HepG2 (cell line): ENCODE measurements around the gene CHFR. TPM values are rescaled to one million over a fixed set of nuclear protein-coding genes. Genes with fewer than 3 reads are reported as not detected.
A peak's percentile ranks its signal among the peaks of the same experiment; 100 is the strongest.

Experiments used
- AGO1 ChIP-seq: fragments of 200-400 bp; formaldehyde crosslinking; IDR thresholded peaks from 2 replicates; pipeline ENCODE4 v1.6.1; 2017; ENCODE audit warnings: mild to moderate bottlenecking, low read depth, low read length, moderate library complexity; ENCODE audit not compliant: poor library complexity, severe bottlenecking
- ATF6 ChIP-seq: sonication (generic); formaldehyde crosslinking; conservative IDR thresholded peaks from 2 replicates; pipeline ENCODE4 v1.4.0; 2020; ENCODE audit warnings: missing genetic modification reagents
- BCLAF1 ChIP-seq: fragments of 450-650 bp; IDR thresholded peaks from 2 replicates; pipeline ENCODE4 v1.6.1; 2017; ENCODE audit warnings: mild to moderate bottlenecking
- NFAT5 ChIP-seq: sonication (generic); formaldehyde crosslinking; IDR thresholded peaks from 2 replicates; pipeline ENCODE4 v1.4.0; 2020; ENCODE audit warnings: missing genetic modification reagents
- RBM22 ChIP-seq: fragments of 200-400 bp; formaldehyde crosslinking; optimal IDR thresholded peaks from 2 replicates; pipeline ENCODE3; 2017; ENCODE audit warnings: mild to moderate bottlenecking, low read length, moderate library complexity
- REPIN1 ChIP-seq: sonication (generic); formaldehyde crosslinking; IDR thresholded peaks from 2 replicates; pipeline ENCODE4 v1.8.0; 2022; ENCODE audit warnings: missing genetic modification reagents, low read depth, mild to moderate bottlenecking, borderline replicate concordance
- TEAD2 ChIP-seq: sonication (generic); formaldehyde crosslinking; IDR thresholded peaks from 2 replicates; pipeline ENCODE4 v1.9.0; 2021; ENCODE audit warnings: missing genetic modification reagents
- ZBTB3 ChIP-seq: sonication (generic); formaldehyde crosslinking; IDR thresholded peaks from 2 replicates; pipeline ENCODE4 v1.4.0; 2020; ENCODE audit warnings: low read depth, mild to moderate bottlenecking, moderate library complexity, missing genetic modification reagents, borderline replicate concordance
- ZBTB7A ChIP-seq: sonication (generic); formaldehyde crosslinking; IDR thresholded peaks from 2 replicates; pipeline ENCODE4 v1.8.0; 2022; ENCODE audit warnings: mild to moderate bottlenecking, missing genetic modification reagents
- ZFX ChIP-seq: sonication (generic); formaldehyde crosslinking; IDR thresholded peaks from 2 replicates; pipeline ENCODE4 v1.4.0; 2020; ENCODE audit warnings: mild to moderate bottlenecking, low read depth, missing genetic modification reagents, moderate library complexity
- ZFYVE20 ChIP-seq: sonication (generic); formaldehyde crosslinking; IDR thresholded peaks from 2 replicates; pipeline ENCODE4 v1.8.0; 2023; ENCODE audit warnings: low read depth, mild to moderate bottlenecking, moderate library complexity, missing genetic modification reagents, borderline replicate concordance
- ZNF296 ChIP-seq: sonication (generic); formaldehyde crosslinking; conservative IDR thresholded peaks from 2 replicates; pipeline ENCODE4 v1.5.0; 2020; ENCODE audit warnings: mild to moderate bottlenecking, missing genetic modification reagents
- polyA plus RNA-seq, 8 experiments: library from polyadenylated mRNA; depleted of rRNA in 3 of 8; stranded (reverse) in 7 of 8; unstranded in 1 of 8; fragments of >200 nt; fragmentation: Illumina TruSeq in 4 of 8; extraction: Trizol in 4 of 8; gene quantifications; 2 replicates each; pipeline versions ENCODE4 v1.2.1 to v1.2.3, GENCODE V29; 2011 to 2016; ENCODE audit warnings: low read depth in 4 of 8, missing spikeins in 1 of 8, mixed read lengths in 1 of 8; ENCODE audit not compliant: insufficient read depth in 1 of 8
- total RNA-seq, 5 experiments: library from RNA; depleted of rRNA; stranded (reverse); fragments of >200 nt; fragmentation: Illumina TruSeq; extraction: Trizol; gene quantifications; 2 replicates each; pipeline ENCODE4 v1.2.3, GENCODE V29; 2016; ENCODE audit warnings: low read depth in 1 of 5

The CHFR gene
- total and polyA plus RNA-seq, 2 of the 13 experiments (the other 11 are each of a cell fraction or from before 2014, with no cell fraction given) = 21.4 to 21.5 TPM

GRCh38 chr12:132827763-132828703 is 59.4 kb downstream of the CHFR start (continued):
- TF ChIP-seq NFAT5 (no peak), ZNF296 (CRISPR knock-in tag) (no peak), ZFX (CRISPR knock-in tag) (peak; percentile 75; the same call in 1 of the 2 replicates), RBM22 (peak; percentile 43), ATF6 (0 out of 2 replicates have a peak, but pooled peaks have one; percentile 11), ZFYVE20 (CRISPR knock-in tag) (no peak), BCLAF1 (no peak), AGO1 (peak; percentile 4), ZBTB3 (CRISPR knock-in tag) (no peak), REPIN1 (CRISPR knock-in tag) (no peak), TEAD2 (CRISPR knock-in tag) (no peak), ZBTB7A (0 out of 2 replicates have a peak, but pooled peaks have one; percentile 26)
